ENCODE results near the gene ZNF578. TPM values are rescaled to one million over a fixed set of nuclear protein-coding genes. Genes with fewer than 3 reads are reported as not detected.

ZNF578 gene
- total and polyA plus RNA-seq, 2 of the 4 experiments (the other 2 are of a cell fraction) = 1.4 to 4.1 TPM

Other genes starting within 250 kb of the ZNF578 start
- 18.9 and 20.4 TPM in 2 replicates for gene ZNF766, start 184.0 kb upstream of the ZNF578 start, total RNA-seq (2012; rRNA removed)
- 3.4 and 4.9 TPM in 2 replicates for gene ZNF766, start 184.0 kb upstream of the ZNF578 start, polyA plus RNA-seq (2012; rRNA removed)
- gene ZNF480, start 156.4 kb upstream of the ZNF578 start, total RNA-seq (2012; rRNA removed) = 10.9 and 22.5 TPM in 2 replicates
- gene ZNF480, start 156.4 kb upstream of the ZNF578 start, polyA plus RNA-seq (2012; rRNA removed) = 3.6 and 6.3 TPM in 2 replicates
- gene ZNF610, start 117.3 kb upstream of the ZNF578 start, total RNA-seq (2012; rRNA removed) = 3.6 TPM in 2 replicates
- gene ZNF610, start 117.3 kb upstream of the ZNF578 start, polyA plus RNA-seq (2012; rRNA removed) = 1.1 and 1.6 TPM in 2 replicates
- gene ZNF880, start 83.6 kb upstream of the ZNF578 start, total RNA-seq (2012; rRNA removed) = 28.9 and 40.3 TPM in 2 replicates
- gene ZNF880, start 83.6 kb upstream of the ZNF578 start, polyA plus RNA-seq (2012; rRNA removed) = 14.3 and 17.4 TPM in 2 replicates
- gene ZNF528, start 55.7 kb upstream of the ZNF578 start, total RNA-seq (2012; rRNA removed) = 14.3 and 16.4 TPM in 2 replicates
- gene ZNF528, start 55.7 kb upstream of the ZNF578 start, polyA plus RNA-seq (2012; rRNA removed) = 10.1 and 14.3 TPM in 2 replicates
- gene ZNF534, start 24.4 kb upstream of the ZNF578 start, total RNA-seq (2012; rRNA removed) = not detected in 2 replicates
- gene ZNF534, start 24.4 kb upstream of the ZNF578 start, polyA plus RNA-seq (2012; rRNA removed) = not detected in 2 replicates
- 19.9 and 22.8 TPM in 2 replicates for gene ZNF808, start 74.1 kb downstream of the ZNF578 start, total RNA-seq (2012; rRNA removed)
- 2.3 and 3.6 TPM in 2 replicates for gene ZNF808, start 74.1 kb downstream of the ZNF578 start, polyA plus RNA-seq (2012; rRNA removed)
- 12.2 and 12.5 TPM in 2 replicates for gene ZNF701, start 116.7 kb downstream of the ZNF578 start, total RNA-seq (2012; rRNA removed)
- gene ZNF701, start 116.7 kb downstream of the ZNF578 start, polyA plus RNA-seq (2012; rRNA removed) = 3.1 and 3.8 TPM in 2 replicates
- 36.9 and 42.8 TPM in 2 replicates for gene ZNF83, start 184.8 kb downstream of the ZNF578 start, total RNA-seq (2012; rRNA removed)
- 22.3 and 32.9 TPM in 2 replicates for gene ZNF83, start 184.8 kb downstream of the ZNF578 start, polyA plus RNA-seq (2012; rRNA removed)